RPMI8226 (cell line): ENCODE results near the gene UNC5B.
"Not testable (repeated sequence)": the region's sequence is repeated elsewhere in the genome, so short reads cannot be mapped to it uniquely, and the experiment has no call there.

ENCODE experiments used
- DNase-seq: peaks from one replicate; pipeline ENCODE4 v3.0.0-alpha.2; 2015

The UNC5B gene

GRCh38 chr10:71285986-71286385, 73.6 kb downstream of the UNC5B start:
- DNase-seq: no peak

- DNase-seq: no peak
Observed at GRCh38 chr10:71286521-71287294, 74.3 kb downstream of the UNC5B start.

GRCh38 chr10:71287456-71287855, 75.1 kb downstream of the UNC5B start:
- no peak for DNase-seq

- DNase-seq: no peak
Observed at GRCh38 chr10:71288461-71288860, 76.1 kb downstream of the UNC5B start.

- no peak for DNase-seq
Observed at GRCh38 chr10:71289421-71290130, 77.2 kb downstream of the UNC5B start.

GRCh38 chr10:71290331-71290730, 78.0 kb downstream of the UNC5B start:
- DNase-seq: no peak

GRCh38 chr10:71290806-71291527, 78.6 kb downstream of the UNC5B start:
- DNase-seq: no peak

- no peak for DNase-seq
Observed at GRCh38 chr10:71291528-71291900, 79.1 kb downstream of the UNC5B start.

GRCh38 chr10:71292624-71293445, 80.5 kb downstream of the UNC5B start:
- DNase-seq: no peak

GRCh38 chr10:71293446-71294084, 81.2 kb downstream of the UNC5B start:
- no peak for DNase-seq

- DNase-seq: no peak
Observed at GRCh38 chr10:71294091-71294561, 81.8 kb downstream of the UNC5B start.

GRCh38 chr10:71294856-71295255, 82.5 kb downstream of the UNC5B start:
- DNase-seq: no peak

- no peak for DNase-seq
Observed at GRCh38 chr10:71295641-71296040, 83.3 kb downstream of the UNC5B start.

- no peak for DNase-seq
Observed at GRCh38 chr10:71296086-71296485, 83.7 kb downstream of the UNC5B start.

GRCh38 chr10:71296811-71297210, 84.4 kb downstream of the UNC5B start:
- DNase-seq: not testable (repeated sequence)

- DNase-seq: peak; percentile 72
Observed at GRCh38 chr10:71297343-71297742, 85.0 kb downstream of the UNC5B start.

GRCh38 chr10:71299071-71299785, 86.9 kb downstream of the UNC5B start:
- DNase-seq: no peak

- no peak for DNase-seq
Observed at GRCh38 chr10:71300555-71301370, 88.4 kb downstream of the UNC5B start.

GRCh38 chr10:71301371-71301916, 89.1 kb downstream of the UNC5B start:
- DNase-seq: no peak

GRCh38 chr10:71302451-71302850, 90.1 kb downstream of the UNC5B start:
- no peak for DNase-seq
